GM10248 (cell line): Measurements from ENCODE around the gene CELF4.

Experiments used
- CTCF ChIA-PET: fragments of 300-600 bp; sonication (Branson Sonifier 250); formaldehyde crosslinking; extraction: SDS; loops from one replicate; lab custom pipeline; 2021; ENCODE audit warnings: antibody characterized with exemption; lab: Yijun Ruan, JAX
- POLR2A ChIA-PET: fragments of 350-650 bp; sonication (Branson Sonifier 250); formaldehyde crosslinking; extraction: SDS; loops from one replicate; lab custom pipeline; 2020; ENCODE audit warnings: antibody characterized with exemption; lab: Yijun Ruan, JAX
- DNase-seq: peaks from one replicate; pipeline ENCODE4 v3.0.0; 2012; ENCODE audit errors: extremely low spot score
- CTCF ChIP-seq: IDR thresholded peaks from 2 replicates; pipeline ENCODE4 v1.5.1; 2012; ENCODE audit warnings: mild to moderate bottlenecking, low read depth; ENCODE audit errors: extremely low read depth, missing control alignments, control extremely low read depth

The CELF4 gene

DNA sequence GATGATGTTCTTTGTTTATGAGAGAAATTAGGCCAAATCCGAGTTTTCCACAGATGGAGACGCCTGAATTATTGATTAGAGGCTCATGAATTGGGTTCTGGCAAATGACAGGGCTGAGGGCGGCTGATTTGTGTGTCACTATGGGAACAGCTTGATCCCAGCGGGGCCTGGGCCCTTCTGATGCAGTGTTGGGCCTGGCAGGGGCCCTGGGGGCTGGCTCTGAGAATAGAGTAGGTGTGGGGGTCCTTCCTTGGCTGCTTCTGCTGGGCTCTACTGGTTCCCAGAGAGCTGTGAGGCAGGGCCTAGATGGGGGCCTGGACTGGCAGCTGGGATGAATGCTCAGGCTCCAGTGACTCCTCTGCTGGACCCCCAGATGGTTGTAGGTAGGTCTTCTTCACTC lies 164.8 kb downstream of the CELF4 start:
- no peak for DNase-seq
- ChIA-PET POLR2A (no interaction called here), CTCF (no interaction called here)
- no peak for TF ChIP-seq CTCF

GRCh38 chr18:37398248-37398920 lies 167.2 kb downstream of the CELF4 start:
- POLR2A ChIA-PET, result no interaction called here
- DNase-seq, result no peak
- CTCF ChIA-PET, result interaction anchor here (1.2 kb wide), 1 partner anchor 14 kb away, joined by 3 read pairs; no protein-coding TSS in a partner anchor
- no peak for TF ChIP-seq CTCF

DNA sequence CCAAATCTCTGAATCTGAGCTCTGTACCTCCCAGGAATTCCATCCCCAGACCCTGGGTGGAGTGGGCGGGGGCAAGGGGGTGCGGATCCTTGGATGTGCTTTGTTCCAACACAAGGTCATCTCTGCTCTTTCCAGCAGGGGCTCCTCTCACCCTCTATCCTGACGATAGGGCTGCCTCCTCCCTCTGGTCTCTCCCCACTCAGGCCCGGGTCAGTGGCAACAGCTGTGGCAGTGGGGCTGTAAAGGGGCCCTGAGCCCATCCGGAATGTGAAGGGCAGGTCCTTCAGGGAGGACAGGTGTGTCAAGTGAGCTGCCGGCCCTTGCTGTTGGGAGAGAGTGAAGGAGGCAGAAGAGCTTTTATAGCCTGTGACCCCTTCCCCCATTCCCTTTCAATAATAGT lies 167.8 kb downstream of the CELF4 start:
- no peak for DNase-seq
- ChIA-PET POLR2A (no interaction called here), CTCF (interaction anchor here (1.2 kb wide), 1 partner anchor 13 kb away, joined by 3 read pairs; no protein-coding TSS in a partner anchor)
- no peak for TF ChIP-seq CTCF

GRCh38 chr18:37396971-37397720 lies 168.5 kb downstream of the CELF4 start:
- POLR2A ChIA-PET, result no interaction called here
- no peak for DNase-seq
- CTCF ChIA-PET, result interaction anchor here (1.2 kb wide), 1 partner anchor 13 kb away, joined by 3 read pairs; no protein-coding TSS in a partner anchor
- TF ChIP-seq CTCF, result no peak

GRCh38 chr18:37395631-37396030 lies 170.0 kb downstream of the CELF4 start:
- TF ChIP-seq CTCF, result no peak
- ChIA-PET CTCF (no interaction called here), POLR2A (no interaction called here)
- DNase-seq, result no peak

- DNase-seq, result no peak
- TF ChIP-seq CTCF, result no peak
- ChIA-PET CTCF (no interaction called here), POLR2A (no interaction called here)
Observed at GRCh38 chr18:37395138-37395537, 170.5 kb downstream of the CELF4 start.
